ENCODE data around the gene MED25.

GRCh38 chr19:49862391-49863253, 44.5 kb downstream of the MED25 start:
- TF ChIP-seq REST (IDR thresholded peaks at IDR 0.05; ENCODE audit: insufficient replicate concordance, low read depth): no peak
- TF ChIP-seq CTCF (IDR thresholded peaks at IDR 0.05; ENCODE audit: insufficient read depth, low read length): no peak
- TF ChIP-seq POLR2AphosphoS5 (IDR thresholded peaks at IDR 0.05; ENCODE audit: low read depth): no peak
- TF ChIP-seq GABPA (IDR thresholded peaks at IDR 0.05; ENCODE audit: low read depth): no peak
